Glomerular endothelial cell (primary cell): ENCODE results near the gene FIGN. TPM values are rescaled to one million over a fixed set of nuclear protein-coding genes. Genes with fewer than 3 reads are reported as not detected.

Experiments
- DNase-seq: peaks from one replicate; pipeline ENCODE4 v3.0.0-alpha.2; 2011; ENCODE audit warnings: low read depth, low spot score; ENCODE audit errors: extremely low read depth
- total RNA-seq: library from RNA; depleted of rRNA; stranded (reverse); fragments of >200 nt; gene quantifications from 2 replicates; pipeline ENCODE4 v1.2.3, GENCODE V29; 2015

FIGN gene
- total RNA-seq, 1 donor from 2014 or later = 3.0 TPM

GRCh38 chr2:163626208-163626607 lies 109.6 kb downstream of the FIGN start:
- no peak for DNase-seq

- no peak for DNase-seq
Observed at GRCh38 chr2:163625632-163626031, 110.2 kb downstream of the FIGN start.

- no peak for DNase-seq
Observed at GRCh38 chr2:163621445-163622004, 114.3 kb downstream of the FIGN start.

- no peak for DNase-seq
Observed at GRCh38 chr2:163617517-163617916, 118.3 kb downstream of the FIGN start.

- DNase-seq = no peak
Observed at GRCh38 chr2:163613266-163613731, 122.5 kb downstream of the FIGN start.

GRCh38 chr2:163612332-163612731 lies 123.5 kb downstream of the FIGN start:
- DNase-seq = no peak

GRCh38 chr2:163611557-163611906 lies 124.3 kb downstream of the FIGN start:
- DNase-seq = no peak

- DNase-seq = no peak
Observed at GRCh38 chr2:163610817-163611556, 124.8 kb downstream of the FIGN start.

- no peak for DNase-seq
Observed at GRCh38 chr2:163607630-163608029, 128.2 kb downstream of the FIGN start.

- DNase-seq = no peak
Observed at GRCh38 chr2:163606878-163607277, 128.9 kb downstream of the FIGN start.

- no peak for DNase-seq
Observed at GRCh38 chr2:163605779-163606178, 130.0 kb downstream of the FIGN start.

GRCh38 chr2:163604941-163605555 lies 130.8 kb downstream of the FIGN start:
- no peak for DNase-seq

- DNase-seq = no peak
Observed at GRCh38 chr2:163602196-163602595, 133.6 kb downstream of the FIGN start.

GRCh38 chr2:163601377-163601776 lies 134.4 kb downstream of the FIGN start:
- no peak for DNase-seq

GRCh38 chr2:163600801-163601200 lies 135.0 kb downstream of the FIGN start:
- no peak for DNase-seq

- no peak for DNase-seq
Observed at GRCh38 chr2:163595028-163595427, 140.8 kb downstream of the FIGN start.

GRCh38 chr2:163594497-163594896 lies 141.3 kb downstream of the FIGN start:
- no peak for DNase-seq

GRCh38 chr2:163593982-163594381 lies 141.8 kb downstream of the FIGN start:
- no peak for DNase-seq

- DNase-seq = no peak
Observed at GRCh38 chr2:163592954-163593622, 142.7 kb downstream of the FIGN start.

- no peak for DNase-seq
Observed at GRCh38 chr2:163591461-163591860, 144.3 kb downstream of the FIGN start.

GRCh38 chr2:163580757-163581156 lies 155.1 kb downstream of the FIGN start:
- DNase-seq = no peak

- DNase-seq = no peak
Observed at GRCh38 chr2:163574309-163574708, 161.5 kb downstream of the FIGN start.
